Stimulated activated naive CD8-positive, alpha-beta T cell treated with anti-CD3 and anti-CD28 coated beads, Interleukin-15, amount 100 ng/mL, for 72 hours (primary cell): ENCODE results near the gene PLRG1.
"Not testable (repeated sequence)": the region's sequence is repeated elsewhere in the genome, so short reads cannot be mapped to it uniquely, and the experiment has no call there.

Experiments
- ATAC-seq: fragments of 150-1000 bp; cut with Tn5 transposase; 2 replicates; pipeline ENCODE4 v1.10.0; 2021; ENCODE audit warnings: mild to moderate bottlenecking, moderate library complexity
- DNase-seq, 2 donors: peaks; one replicate each; pipeline ENCODE4 v3.0.0; 2021 to 2022
- H3K27ac Mint-ChIP-seq, 2 donors: one replicate each; pipeline ENCODE4 v1.8.0; 2022; ENCODE audit warnings: mild to moderate bottlenecking in 2 of 2, mixed read lengths in 2 of 2, moderate library complexity in 2 of 2
- H3K27me3 Mint-ChIP-seq: one replicate; pipeline ENCODE4 v1.8.0; 2022; ENCODE audit warnings: mixed read lengths
- H3K4me1 Mint-ChIP-seq: one replicate; pipeline ENCODE4 v1.8.0; 2022; ENCODE audit warnings: mild to moderate bottlenecking, mixed read lengths
- H3K4me3 Mint-ChIP-seq, 2 donors: one replicate each; pipeline ENCODE4 v1.8.0; 2022; ENCODE audit warnings: mild to moderate bottlenecking in 2 of 2, mixed read lengths in 2 of 2, moderate library complexity in 1 of 2
- H3K9me3 Mint-ChIP-seq, 2 donors: one replicate each; pipeline ENCODE4 v1.8.0; 2022; ENCODE audit warnings: mixed read lengths in 2 of 2

The PLRG1 gene

GRCh38 chr4:154549894-154550790, at the start of gene PLRG1:
Gene PLRG1 (minus strand): TSS chr4:154550400. CDS start chr4:154550308, 92 bp downstream.
- peaks cover 21% of the 10 kb centered on the region for H3K4me1 Mint-ChIP-seq
- peak; percentile 98 for ATAC-seq
- H3K27ac Mint-ChIP-seq: peak within 1 kb of the TSS; percentile 98 to 99
- DNase-seq: peak; percentile 94 to 97
- H3K9me3 Mint-ChIP-seq: no peaks in the 10 kb centered on the region
- H3K4me3 Mint-ChIP-seq: peak within 1 kb of the TSS; percentile 95 to 100
- no peaks in the 10 kb centered on the region for H3K27me3 Mint-ChIP-seq

GRCh38 chr4:154597798-154598774, 47.9 kb upstream of the PLRG1 start:
- Mint-ChIP-seq H3K4me1 (no peaks in the 10 kb centered on the region), H3K27ac (peak overlapping the region in 1 of 2 donors; percentile 42), H3K4me3 (no peak overlapping the region), H3K27me3 (peaks cover 23% of the 10 kb centered on the region), H3K9me3 (no peaks in the 10 kb centered on the region)
- ATAC-seq (no peak), DNase-seq (no peak)

- not testable (repeated sequence) for DNase-seq, H3K4me1 Mint-ChIP-seq, ATAC-seq, H3K9me3 Mint-ChIP-seq, H3K4me3 Mint-ChIP-seq, H3K27ac Mint-ChIP-seq
- peaks cover 20% of the 10 kb centered on the region for H3K27me3 Mint-ChIP-seq
Observed at GRCh38 chr4:154597281-154597680, 47.1 kb upstream of the PLRG1 start.

- DNase-seq: no peak
- H3K9me3 Mint-ChIP-seq: no peaks in the 10 kb centered on the region
- H3K27ac Mint-ChIP-seq: no peak overlapping the region
- no peaks in the 10 kb centered on the region for H3K4me1 Mint-ChIP-seq
- ATAC-seq: no peak
- no peak overlapping the region for H3K4me3 Mint-ChIP-seq
- peaks cover 16% of the 10 kb centered on the region for H3K27me3 Mint-ChIP-seq
Observed at GRCh38 chr4:154595807-154596206, 45.6 kb upstream of the PLRG1 start.

- not testable (repeated sequence) for H3K4me3 Mint-ChIP-seq, ATAC-seq, H3K9me3 Mint-ChIP-seq, H3K4me1 Mint-ChIP-seq, H3K27ac Mint-ChIP-seq, DNase-seq
- H3K27me3 Mint-ChIP-seq: peaks cover 24% of the 10 kb centered on the region
Observed at GRCh38 chr4:154594343-154594742, 44.1 kb upstream of the PLRG1 start.

- H3K4me3 Mint-ChIP-seq: no peak overlapping the region
- H3K4me1 Mint-ChIP-seq: no peaks in the 10 kb centered on the region
- DNase-seq (no peak), ATAC-seq (no peak)
- peaks cover 27% of the 10 kb centered on the region for H3K27me3 Mint-ChIP-seq
- H3K27ac Mint-ChIP-seq: no peak overlapping the region
- H3K9me3 Mint-ChIP-seq: no peaks in the 10 kb centered on the region
Observed at GRCh38 chr4:154593868-154594267, 43.7 kb upstream of the PLRG1 start.

GRCh38 chr4:154591890-154592289, 41.7 kb upstream of the PLRG1 start:
- DNase-seq (no peak), ATAC-seq (no peak)
- Mint-ChIP-seq H3K27ac (no peak overlapping the region), H3K4me3 (no peak overlapping the region), H3K27me3 (peaks cover 21% of the 10 kb centered on the region), H3K9me3 (no peaks in the 10 kb centered on the region), H3K4me1 (no peaks in the 10 kb centered on the region)

- H3K27ac Mint-ChIP-seq: no peak within 1 kb of the TSS
- peaks cover 27% of the 10 kb centered on the region for H3K27me3 Mint-ChIP-seq
- no peak within 1 kb of the TSS for H3K4me3 Mint-ChIP-seq
- no peak for ATAC-seq
- no peaks in the 10 kb centered on the region for H3K9me3 Mint-ChIP-seq
- H3K4me1 Mint-ChIP-seq: no peaks in the 10 kb centered on the region
- DNase-seq: no peak
Observed at GRCh38 chr4:154590329-154591006, 40.3 kb upstream of the PLRG1 start, which contains the start of gene FGA. Gene FGA (minus strand): TSS chr4:154590742. CDS start chr4:154590687, 55 bp downstream.

- Mint-ChIP-seq H3K9me3 (no peaks in the 10 kb centered on the region), H3K27ac (no peak overlapping the region), H3K27me3 (peaks cover 27% of the 10 kb centered on the region), H3K4me3 (no peak overlapping the region), H3K4me1 (no peaks in the 10 kb centered on the region)
- DNase-seq: no peak
- no peak for ATAC-seq
Observed at GRCh38 chr4:154589296-154590197, 39.3 kb upstream of the PLRG1 start.

GRCh38 chr4:154588198-154588597, 38.0 kb upstream of the PLRG1 start:
- no peak overlapping the region for H3K27ac Mint-ChIP-seq
- DNase-seq: no peak
- H3K4me3 Mint-ChIP-seq: no peak overlapping the region
- no peaks in the 10 kb centered on the region for H3K4me1 Mint-ChIP-seq
- H3K9me3 Mint-ChIP-seq: no peaks in the 10 kb centered on the region
- no peak for ATAC-seq
- peaks cover 27% of the 10 kb centered on the region for H3K27me3 Mint-ChIP-seq

- H3K27ac Mint-ChIP-seq: no peak overlapping the region
- ATAC-seq (no peak), DNase-seq (no peak)
- no peak overlapping the region for H3K4me3 Mint-ChIP-seq
- H3K9me3 Mint-ChIP-seq: no peaks in the 10 kb centered on the region
- no peaks in the 10 kb centered on the region for H3K4me1 Mint-ChIP-seq
- peaks cover 27% of the 10 kb centered on the region for H3K27me3 Mint-ChIP-seq
Observed at GRCh38 chr4:154586296-154587033, 36.3 kb upstream of the PLRG1 start.

- no peaks in the 10 kb centered on the region for H3K9me3 Mint-ChIP-seq
Observed at GRCh38 chr4:154585369-154586018, 35.3 kb upstream of the PLRG1 start.

GRCh38 chr4:154584259-154584658, 34.1 kb upstream of the PLRG1 start:
- H3K4me1 Mint-ChIP-seq: no peaks in the 10 kb centered on the region
- peaks cover 12% of the 10 kb centered on the region for H3K27me3 Mint-ChIP-seq
- DNase-seq: no peak
- no peak overlapping the region for H3K4me3 Mint-ChIP-seq
- no peak overlapping the region for H3K27ac Mint-ChIP-seq
- H3K9me3 Mint-ChIP-seq: no peaks in the 10 kb centered on the region
- no peak for ATAC-seq

More at GRCh38 chr4:154585369-154586018, 35.3 kb upstream of the PLRG1 start:
- Mint-ChIP-seq H3K4me1 (no peaks in the 10 kb centered on the region), H3K4me3 (no peak overlapping the region), H3K27me3 (peaks cover 25% of the 10 kb centered on the region), H3K27ac (no peak overlapping the region)
- ATAC-seq (no peak), DNase-seq (no peak)
